ENCODE results near the gene MPZL2.

- TF ChIP-seq EZH2 (IDR thresholded peaks at IDR 0.05; ENCODE audit: low read depth, low read length, severe bottlenecking) = no peak
- TF ChIP-seq CHD1 (IDR thresholded peaks at IDR 0.05; ENCODE audit: low read depth, low read length) = no peak
- TF ChIP-seq SRF (IDR thresholded peaks at IDR 0.05; ENCODE audit: low read depth, low read length) = no peak
- TF ChIP-seq MAX (IDR thresholded peaks at IDR 0.05) = no peak
- TF ChIP-seq EP300 (IDR thresholded peaks at IDR 0.05; ENCODE audit: borderline replicate concordance in 1 of 2, low read depth in 2 of 2, low read length in 2 of 2) = no peak
- no peak for TF ChIP-seq MAFK (IDR thresholded peaks at IDR 0.05; ENCODE audit: low read depth, low read length)
- no peak for TF ChIP-seq CTCF (IDR thresholded peaks at IDR 0.05; ENCODE audit: control extremely low read depth in 1 of 3, insufficient read depth in 1 of 3, low read depth in 1 of 3, low read length in 3 of 3)
- TF ChIP-seq BCL11A (IDR thresholded peaks at IDR 0.05; ENCODE audit: low read depth in 2 of 2, low read length in 2 of 2) = no peak
- TF ChIP-seq CTBP2 (IDR thresholded peaks at IDR 0.05; ENCODE audit: borderline replicate concordance, insufficient read depth, insufficient read length, low read length) = no peak
- TF ChIP-seq ZNF274 (IDR thresholded peaks at IDR 0.05; ENCODE audit: borderline replicate concordance, extremely low read depth, low read length) = no peak
- no peak for TF ChIP-seq POLR2AphosphoS5 (IDR thresholded peaks at IDR 0.05; ENCODE audit: low read depth, low read length)
- no peak for TF ChIP-seq SIRT6 (IDR thresholded peaks at IDR 0.05; ENCODE audit: low read length)
- no peak for TF ChIP-seq POLR2A (IDR thresholded peaks at IDR 0.05; ENCODE audit: control extremely low read depth in 1 of 2, low read depth in 2 of 2, low read length in 2 of 2)
- TF ChIP-seq USF2 (IDR thresholded peaks at IDR 0.05; ENCODE audit: low read length) = no peak
Observed at GRCh38 chr11:118219244-118219643, 44.9 kb downstream of the MPZL2 start.

Measured in H1 (cell line).